Inflammatory macrophage treated with lipopolysaccharide for 4 hours (primary cell): ENCODE measurements around the gene FAM163A.
"Not testable (repeated sequence)": the region's sequence is repeated elsewhere in the genome, so short reads cannot be mapped to it uniquely, and the experiment has no call there.

Source experiments
- DNase-seq: peaks from one replicate; pipeline ENCODE4 v3.0.0-alpha.2; 2020

The FAM163A gene

DNA sequence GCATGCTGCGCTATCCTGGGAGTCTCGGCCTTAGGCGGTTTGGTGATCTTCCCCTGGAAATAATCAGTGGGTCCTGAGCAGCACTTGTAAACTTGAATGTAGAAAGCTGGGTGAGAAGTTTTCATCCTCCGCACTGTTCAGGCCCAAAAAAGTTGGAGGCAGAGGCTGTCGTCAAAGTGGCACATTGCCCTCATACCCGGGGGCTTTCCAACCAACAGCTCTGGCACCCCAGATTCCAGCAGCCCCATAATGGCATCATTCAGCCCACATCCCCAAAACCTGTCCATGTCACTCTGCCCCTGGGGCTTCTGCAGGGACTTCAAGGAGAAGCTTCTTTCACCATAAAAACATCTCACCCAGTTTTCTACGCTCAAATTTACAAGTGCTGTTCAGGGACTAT is 75.2 kb downstream of the FAM163A start:
- DNase-seq, result no peak

DNA sequence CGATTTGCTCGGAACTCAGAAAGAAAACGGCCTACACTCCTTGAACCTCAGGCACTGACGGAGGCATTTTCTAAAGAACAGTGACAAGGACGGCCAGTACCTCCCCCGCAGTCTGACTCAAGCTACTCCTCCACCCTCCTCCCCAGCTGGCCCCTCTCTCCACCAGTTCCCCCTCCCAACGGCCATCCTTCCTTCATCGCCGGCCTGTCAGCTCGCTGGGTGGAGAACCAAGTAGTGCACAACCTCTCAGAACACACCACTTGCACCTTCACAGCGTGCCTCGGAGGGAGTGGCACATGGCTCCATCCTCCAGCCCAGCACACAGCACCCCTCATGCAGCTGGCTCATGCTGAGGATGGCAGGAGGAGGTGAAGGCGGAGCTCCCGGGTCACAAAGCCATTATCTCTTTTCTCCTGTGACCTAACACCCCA is 75.7 kb downstream of the FAM163A start:
- no peak for DNase-seq

DNA sequence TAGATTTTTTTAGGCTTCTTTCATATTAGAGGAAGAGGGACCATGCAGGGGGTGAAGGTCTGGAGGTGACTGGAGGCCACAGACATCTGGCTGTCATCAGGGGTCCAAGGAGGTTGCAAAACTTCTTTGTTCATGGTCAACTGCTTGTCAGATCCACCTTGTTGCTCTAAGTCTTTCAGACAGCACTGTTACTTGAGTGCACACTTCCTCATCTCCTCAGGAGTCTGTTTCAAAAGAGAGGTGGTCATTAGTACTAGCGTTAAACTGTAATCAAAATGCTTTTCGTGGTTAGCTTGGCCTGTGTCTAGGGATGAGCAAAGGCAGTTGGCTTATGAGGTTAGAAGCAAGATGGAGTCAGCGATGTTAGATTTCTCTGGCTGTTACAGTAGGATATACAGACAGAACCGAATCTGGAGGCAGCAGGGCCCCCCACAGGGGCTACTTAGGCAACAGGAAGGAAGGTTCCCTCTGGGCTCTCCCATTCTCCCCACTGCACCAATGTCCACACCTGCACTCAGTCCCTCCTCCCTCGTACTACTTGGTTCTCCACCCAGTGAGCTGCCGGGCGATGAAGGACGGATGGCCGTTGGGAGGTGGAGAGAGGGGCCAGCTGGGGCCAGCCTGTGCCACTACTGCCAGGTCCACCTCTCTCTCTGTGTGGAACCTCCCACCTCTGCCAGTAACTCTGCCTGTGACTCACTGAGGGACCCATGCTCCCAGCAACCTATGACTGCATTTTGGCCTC is 77.3 kb downstream of the FAM163A start:
- no peak for DNase-seq

DNA sequence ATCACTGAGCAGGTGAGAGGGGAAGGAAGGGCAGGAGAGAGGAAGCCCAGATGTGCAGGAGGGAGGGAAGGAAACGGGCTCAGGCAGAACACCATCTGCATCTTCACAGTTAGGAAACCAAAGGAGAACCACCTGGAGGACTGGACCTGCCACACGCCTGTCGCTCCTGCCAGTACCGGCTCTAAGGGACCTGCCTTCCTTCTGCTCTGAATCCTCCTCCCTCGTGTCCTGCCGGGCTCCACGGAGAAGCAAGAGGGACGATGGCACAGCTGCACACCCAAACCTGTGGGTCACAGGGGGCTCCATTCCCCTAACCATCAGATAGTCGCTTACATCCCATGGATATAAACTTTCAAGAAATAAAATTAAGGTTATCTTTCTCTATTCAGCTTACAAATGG is 78.4 kb downstream of the FAM163A start:
- no peak for DNase-seq

DNA sequence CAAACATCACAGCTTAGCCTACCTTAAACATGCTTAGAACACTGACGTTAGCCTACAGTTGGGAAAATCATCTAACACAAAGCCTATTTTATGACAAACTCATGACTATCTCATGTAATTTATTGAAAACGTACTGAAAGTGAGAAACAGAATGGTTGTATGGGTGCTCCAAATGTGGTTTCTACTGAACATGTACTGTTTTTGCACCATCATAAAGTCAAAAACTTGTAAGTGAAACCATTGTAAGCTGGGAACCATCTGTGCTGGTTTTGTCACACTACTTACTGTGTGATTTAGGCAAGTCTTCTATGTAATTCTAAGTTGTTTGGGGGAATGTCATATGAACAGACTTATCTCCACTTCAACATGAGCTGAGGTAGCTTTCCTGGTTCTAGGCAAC is 79.0 kb downstream of the FAM163A start:
- DNase-seq, result no peak

DNA sequence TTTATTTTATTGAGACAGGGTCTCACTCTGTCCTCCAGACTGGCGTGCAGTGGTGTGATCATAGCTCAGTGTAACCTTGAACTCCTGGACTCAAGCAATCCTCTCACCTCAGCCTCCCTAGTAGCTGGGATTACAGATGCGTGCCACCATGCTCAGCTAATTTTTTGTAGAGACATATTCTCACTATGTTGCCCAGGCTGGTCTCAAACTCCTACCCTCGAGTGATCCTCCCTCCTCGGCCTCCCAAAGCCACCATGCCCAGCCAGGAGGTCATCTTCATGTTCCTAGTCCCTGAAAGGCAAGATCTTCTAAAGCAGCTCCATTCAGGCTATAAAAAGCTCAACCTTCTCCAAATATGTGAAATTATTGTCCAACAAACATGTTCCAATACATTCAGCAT is 80.6 kb downstream of the FAM163A start:
- no peak for DNase-seq

DNA sequence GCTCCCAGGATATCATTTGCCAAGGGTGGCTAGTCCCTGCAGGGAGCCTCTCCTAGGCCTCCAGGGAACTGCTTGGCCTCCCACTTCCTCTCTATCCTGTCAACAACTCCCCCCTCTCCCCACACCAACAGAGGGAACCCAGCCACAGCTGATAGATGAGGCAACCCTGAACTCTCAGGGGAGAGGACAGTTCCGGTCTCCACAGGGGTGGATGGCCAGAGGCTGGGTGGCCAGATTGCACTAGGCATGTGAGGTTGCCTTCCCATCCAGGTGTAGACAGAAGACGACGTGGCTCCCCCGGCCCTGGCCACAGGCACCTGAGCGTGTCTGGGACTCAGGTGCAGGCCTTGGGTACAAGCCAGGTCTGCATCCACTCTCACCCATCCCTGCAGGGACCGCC is 81.2 kb downstream of the FAM163A start:
- peak; percentile 18 for DNase-seq

DNA sequence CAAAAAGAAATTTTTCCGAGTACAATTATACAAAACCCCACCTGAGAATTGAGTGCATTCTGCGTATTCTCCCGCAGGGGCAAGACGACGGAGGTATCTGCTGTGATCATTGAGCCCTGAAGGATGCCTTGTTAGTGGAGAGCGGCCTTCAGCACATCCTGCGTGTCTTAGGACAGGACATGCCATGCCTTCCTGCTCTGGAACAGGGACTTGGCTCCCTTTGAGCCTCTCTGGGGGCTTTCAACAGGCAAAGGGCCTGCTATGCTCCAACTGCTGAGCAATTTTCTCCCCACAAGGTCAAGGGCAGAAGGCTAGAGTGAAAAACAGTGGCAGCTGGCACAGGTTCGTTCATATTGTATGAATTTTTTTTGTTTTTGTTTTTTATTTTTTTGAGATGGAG is 82.1 kb downstream of the FAM163A start:
- no peak for DNase-seq

DNA sequence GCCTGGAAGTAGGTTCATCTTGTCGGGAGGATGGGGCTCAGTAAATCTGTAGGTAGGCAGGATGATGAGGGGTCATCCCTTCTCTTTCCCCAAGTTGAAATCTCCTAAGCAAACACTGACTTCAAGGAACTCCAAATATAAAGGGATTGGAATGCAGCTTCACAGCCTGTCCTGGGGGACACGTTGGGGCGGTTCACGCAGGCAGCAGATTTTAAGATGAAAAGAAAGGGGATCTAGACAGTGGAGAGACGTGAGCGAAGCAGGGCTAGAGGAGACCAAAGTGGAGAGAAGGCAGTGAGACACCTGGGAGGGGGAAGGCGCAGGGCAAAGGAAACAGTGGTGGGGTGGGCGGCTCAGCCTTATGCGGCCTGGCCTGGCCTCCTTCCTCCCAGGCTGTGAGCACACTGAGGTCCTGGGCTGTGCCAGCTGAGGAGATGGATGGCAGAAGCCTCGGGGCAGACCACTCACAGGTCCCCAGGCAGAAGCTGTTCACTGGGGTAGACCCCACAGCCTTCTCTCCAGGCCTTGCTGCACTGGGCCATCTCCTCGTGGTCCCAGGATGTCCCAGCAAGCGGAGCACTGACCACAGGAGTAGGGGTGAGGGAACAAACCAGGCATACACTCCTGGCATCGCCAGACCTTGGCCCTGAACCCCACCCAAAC is 82.8 kb downstream of the FAM163A start:
- no peak for DNase-seq

DNA sequence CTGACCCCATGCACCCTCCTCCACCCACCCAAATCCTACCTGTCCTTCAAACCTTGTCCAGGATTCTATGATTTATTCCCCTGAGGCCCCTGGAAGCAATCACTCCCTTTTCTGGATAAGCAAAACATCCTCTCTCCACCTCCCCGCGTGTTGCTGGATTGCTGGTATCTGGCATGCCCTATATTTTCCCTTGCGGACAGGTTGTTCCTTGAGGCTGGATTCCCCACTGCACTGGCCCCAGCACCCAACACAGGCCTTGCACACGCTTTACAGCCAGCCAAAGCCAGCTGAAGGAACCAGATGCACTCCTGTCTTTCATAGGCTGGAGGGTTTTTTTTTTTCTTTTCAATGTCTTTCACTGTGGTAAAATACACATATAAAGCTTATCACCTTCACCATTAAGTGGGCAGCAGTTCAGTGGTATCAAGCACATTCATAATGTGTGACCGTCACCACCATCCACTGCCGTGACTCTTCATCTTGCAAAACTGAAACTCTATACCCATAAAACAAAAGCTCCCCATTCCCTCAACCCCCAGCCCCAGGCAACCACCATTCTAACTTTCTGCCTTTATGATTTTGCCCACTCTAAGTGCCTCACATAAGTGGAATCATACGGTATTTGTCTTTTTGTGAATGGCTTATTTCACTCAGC is 83.7 kb downstream of the FAM163A start:
- no peak for DNase-seq

DNA sequence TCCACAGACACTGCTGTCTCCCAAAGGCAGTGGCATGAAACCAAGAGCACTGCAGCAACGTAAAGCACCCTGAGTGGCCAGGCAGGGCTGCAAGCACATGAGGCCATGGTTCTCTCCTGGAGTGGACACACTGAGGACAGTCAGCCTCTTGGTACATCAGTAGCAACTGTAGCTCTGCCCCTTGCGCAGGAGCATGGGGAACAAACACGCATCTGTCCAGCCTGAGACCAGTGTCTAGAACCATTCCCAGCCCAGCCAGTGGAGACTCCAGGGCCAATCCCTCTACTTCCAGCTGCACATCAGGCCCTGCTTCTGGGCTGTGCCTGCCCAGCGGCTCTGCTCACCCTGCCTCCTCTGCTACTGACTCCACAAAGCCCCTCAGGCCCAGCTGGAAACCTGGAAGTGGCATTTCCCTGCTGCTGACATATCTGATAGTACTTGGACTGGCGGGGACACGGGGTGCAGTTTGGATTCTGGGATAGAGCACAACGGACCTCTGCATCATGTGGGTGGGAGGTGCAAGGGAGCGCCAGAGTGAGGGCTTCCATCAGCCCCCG is 85.5 kb downstream of the FAM163A start:
- no peak for DNase-seq

DNA sequence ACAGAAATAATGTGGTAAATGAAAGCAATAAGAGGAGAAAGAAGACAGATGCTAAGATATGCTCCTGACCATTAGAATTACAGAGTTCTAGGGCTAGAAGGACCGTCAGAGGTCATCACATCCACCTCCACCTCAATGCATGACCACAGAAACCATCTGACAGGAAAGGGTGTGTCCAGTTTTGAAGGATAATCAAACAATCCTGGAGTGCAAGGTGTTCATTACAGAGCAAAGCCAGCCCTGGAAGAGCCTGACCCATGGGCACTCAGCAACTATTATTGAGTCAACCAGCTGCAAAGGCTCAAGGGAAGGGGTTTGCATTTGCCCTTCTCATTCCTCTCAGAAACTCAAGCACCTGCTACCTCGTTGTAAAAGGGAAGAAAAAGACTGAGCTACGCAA is 88.1 kb downstream of the FAM163A start:
- no peak for DNase-seq

DNA sequence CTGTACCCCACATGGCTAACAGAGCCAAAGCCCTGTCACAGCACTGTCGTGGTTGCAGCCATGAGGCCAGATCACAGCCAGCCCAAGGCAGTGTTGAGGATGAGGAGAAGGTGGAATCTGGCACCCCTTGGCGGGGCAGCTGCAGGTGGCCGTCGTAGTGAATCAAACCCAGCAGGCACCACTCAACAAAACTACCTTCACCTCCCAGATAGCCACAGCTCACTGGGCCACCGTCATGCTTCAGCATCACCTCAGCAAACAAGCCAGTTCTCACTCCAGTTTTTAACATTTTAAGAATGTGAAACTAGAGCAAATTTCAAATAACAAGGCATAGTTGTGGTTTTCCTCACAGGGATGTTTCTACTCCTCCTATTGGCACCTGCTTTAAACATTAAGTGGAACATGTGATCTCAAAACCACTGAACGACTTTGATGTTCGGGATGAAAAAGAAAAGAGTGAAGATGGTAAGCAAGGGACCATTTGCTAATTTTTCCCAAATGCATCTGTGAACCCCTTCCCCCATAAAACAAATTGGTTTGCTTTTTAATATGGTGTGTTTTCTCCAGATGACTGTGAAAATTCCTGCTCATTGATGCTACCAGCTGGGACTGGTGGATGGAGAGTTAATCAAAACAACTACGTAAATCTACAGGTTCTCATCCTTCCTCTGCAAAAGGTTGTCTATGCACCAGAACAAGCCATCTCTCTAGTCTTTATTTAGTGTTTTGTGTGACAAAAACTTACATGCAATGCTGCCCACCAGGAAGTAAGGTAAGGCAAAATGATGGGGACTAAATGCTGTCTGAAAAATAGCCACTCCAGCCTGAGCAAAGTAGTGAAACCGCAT is 89.0 kb downstream of the FAM163A start:
- DNase-seq, result no peak

DNA sequence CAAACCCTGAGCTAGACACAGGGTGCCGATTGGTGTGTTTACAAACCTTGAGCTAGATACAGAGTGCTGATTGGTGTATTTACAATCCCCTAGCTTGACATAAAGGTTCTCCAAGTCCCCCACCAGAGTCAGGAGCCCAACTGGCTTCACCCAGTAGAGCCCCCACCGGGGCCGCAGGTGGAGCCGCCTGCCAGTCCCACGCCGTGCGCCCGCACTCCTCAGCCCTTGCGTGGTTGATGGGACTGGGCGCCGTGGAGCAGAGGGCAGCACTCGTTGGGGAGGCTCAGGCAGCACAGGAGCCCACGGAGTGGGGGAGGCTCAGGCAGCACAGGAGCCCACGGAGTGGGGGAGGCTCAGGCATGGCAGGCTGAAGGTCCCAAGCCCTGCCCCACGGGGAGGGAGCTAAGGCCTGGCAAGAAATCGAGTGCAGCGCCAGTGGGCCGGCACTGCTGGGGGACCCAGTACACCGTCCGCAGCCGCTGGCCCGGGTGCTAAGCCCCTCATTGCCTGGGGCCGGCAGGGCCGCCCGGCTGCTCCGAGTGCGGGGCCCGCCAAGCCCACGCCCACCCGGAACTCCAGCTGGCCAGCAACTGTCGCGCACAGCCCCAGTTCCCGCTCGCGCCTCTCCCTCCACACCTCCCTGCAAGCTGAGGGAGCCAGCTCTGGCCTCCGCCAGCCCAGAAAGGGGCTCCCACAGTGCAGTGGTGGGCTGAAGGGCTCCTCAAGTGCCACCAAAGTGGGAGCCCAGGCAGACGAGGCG is 93.8 kb downstream of the FAM163A start:
- not testable (repeated sequence) for DNase-seq

DNA sequence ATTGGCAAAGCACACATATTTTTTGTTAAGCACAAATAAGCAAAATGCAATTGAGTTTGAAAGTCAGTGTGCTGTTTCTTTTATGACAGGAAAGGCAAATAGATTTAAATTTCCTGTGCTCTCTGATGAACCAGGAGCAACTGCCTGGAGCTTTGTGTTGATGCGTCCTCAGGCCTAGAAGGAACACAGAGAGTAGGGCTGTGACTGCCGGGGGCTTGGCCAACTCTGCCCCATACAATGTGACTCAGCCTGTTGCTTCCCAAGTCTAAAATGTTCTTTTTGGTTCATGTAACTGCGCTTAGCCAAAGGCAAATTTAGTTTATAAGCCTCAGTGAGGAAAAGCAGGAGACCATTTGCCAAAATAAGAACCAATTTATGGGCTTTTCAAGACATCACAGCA is 97.0 kb downstream of the FAM163A start:
- DNase-seq, result no peak

DNA sequence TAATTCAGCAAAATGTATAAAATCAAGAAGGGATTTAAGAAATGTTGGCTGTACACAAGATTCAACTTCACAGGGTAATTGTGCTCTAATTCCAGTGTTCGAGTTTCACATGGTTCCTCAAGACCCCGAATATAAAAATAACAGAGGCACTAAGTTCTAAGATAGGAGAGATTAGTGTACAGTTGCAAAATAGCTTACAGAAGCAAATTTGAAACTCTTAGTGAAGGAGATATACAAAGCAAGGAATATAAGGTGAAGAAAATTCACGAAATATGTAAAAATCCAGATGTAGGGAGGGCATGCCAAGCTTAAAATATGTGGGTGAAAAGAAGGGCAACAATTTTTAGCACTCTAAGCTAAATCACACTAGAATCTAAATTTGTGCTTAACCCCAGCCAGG is 105.1 kb downstream of the FAM163A start:
- no peak for DNase-seq

DNA sequence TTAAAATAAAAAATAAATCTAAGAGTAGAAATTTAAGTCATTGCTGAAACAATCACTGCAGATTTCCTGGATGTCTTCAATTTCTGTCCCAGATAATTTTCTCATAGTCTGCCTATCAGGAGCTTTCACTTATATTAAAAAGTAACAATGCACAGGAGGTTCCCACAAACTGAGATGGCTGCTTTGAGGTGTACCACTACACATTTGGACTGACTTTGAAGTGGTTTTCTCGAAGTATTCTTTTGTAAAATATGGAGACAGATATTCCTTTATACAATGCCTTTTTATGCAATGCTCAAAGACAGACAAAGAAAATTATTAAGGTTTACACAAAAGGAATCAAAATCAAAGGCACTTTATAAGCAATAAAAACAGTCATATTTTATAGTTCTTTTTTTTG is 110.0 kb downstream of the FAM163A start:
- no peak for DNase-seq

DNA sequence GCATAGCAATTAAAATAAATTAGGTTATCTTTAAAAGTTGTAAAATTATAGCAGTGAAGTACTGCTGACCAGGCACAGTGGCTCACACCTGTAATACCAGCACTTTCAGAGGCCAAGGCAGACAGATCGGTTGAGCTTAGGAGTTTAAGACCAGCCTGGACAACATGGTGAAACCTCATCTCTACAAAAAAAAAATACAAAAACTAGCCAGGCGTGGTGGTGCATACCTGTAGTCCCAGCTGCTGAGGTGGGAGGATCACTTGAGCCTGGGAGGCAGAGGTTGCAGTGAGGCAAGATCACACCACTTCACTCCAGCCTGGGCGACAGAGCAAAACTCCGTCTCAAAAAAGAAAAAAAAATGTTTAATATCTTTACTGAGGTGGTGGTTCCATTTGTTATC is 112.7 kb downstream of the FAM163A start:
- not testable (repeated sequence) for DNase-seq

DNA sequence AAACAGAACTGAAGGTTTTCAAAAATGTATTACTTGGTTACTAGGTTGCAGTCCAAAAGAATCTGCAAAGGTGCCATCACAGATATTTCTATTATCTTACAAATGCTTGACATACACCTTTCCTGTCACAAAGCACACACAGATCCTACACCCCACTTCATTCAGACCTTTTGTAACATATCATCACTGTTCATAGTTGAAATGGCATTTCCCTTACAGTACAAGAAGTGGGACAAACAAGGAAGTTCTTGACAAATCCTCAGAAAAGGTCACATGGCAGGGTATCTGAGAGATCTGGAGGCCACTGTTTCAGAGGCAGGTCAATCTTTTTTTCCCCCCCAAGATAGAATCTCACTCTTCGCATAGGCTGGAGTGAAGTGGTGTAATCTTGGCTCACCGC is 113.2 kb downstream of the FAM163A start:
- DNase-seq, result peak; percentile 23

DNA sequence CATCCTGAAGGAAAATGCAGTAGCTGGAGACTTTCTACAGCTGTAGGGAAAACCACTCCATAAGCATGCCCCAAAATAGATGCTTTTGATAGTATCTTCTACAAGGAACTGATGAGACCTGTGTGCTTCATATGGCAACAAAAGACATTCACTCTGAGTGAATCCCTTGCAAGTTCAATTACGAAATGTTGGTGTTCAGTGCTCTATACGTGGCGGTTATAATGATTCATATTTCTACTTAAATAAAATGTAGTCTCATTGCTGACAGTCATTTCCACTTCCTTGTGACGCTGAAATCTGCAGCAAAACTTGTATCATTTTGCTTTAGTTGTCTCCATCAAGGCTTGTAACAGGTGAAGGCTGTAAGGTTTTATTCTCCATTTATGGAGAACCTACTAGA is 113.9 kb downstream of the FAM163A start:
- peak; percentile 61 for DNase-seq

DNA sequence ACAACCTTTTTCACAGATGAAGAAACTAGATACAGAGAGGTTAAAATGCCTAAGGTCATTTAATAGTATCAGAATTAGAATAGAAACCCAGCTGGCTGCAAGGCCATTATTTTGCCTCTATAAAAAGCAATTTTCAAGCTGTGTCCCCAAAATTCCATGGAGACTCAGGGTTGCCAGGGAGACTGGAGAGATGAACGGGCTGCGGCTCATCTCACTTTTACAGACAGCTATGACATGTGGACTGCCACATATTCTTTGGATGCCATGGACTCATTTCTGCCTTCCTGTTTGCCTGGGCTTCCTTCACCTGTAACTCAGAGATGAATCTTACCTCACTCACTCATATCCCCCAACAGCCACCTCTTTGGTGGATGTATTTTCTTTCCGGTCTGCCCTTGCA is 117.6 kb downstream of the FAM163A start:
- no peak for DNase-seq

DNA sequence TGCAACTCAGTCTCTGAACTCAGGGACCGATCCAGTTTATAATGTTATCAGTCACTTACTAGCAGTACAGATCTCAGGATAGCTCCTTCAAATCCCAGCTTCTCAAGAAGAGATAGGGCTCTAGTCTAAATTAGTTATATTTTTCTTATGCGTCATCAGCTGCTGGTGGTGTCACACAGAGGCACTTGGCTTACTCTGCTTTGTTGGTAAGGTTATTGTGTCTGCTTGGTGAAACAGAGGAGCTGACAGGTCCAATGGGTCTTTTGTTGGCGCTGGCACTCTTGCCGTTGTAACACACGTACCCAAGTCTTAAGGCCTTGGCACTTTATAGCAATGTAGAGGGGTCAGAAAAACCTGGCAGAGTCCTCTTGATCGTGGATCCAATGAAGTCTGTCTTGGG is 122.3 kb downstream of the FAM163A start:
- no peak for DNase-seq
